Neural progenitor cell (in vitro differentiated cells): ENCODE results near the gene MASP2. TPM values are rescaled to one million over a fixed set of nuclear protein-coding genes. Genes with fewer than 3 reads are reported as not detected.
A peak's percentile ranks its signal among the peaks of the same experiment; 100 is the strongest.

ENCODE experiments used
- DNase-seq: peaks from one replicate; pipeline ENCODE4 v3.0.0-alpha.2; 2016; ENCODE audit warnings: low spot score
- H2AFZ ChIP-seq: fragments of 200-600 bp; sonication (generic); replicated peaks from 2 replicates; pipeline ENCODE4 v1.6.1; 2016; ENCODE audit warnings: antibody characterized with exemption
- H3F3A ChIP-seq: fragments of 200-600 bp; sonication (generic); 2 replicates; pipeline ENCODE4 v1.6.1; 2016; ENCODE audit warnings: antibody characterized with exemption, low read depth
- H3K27ac ChIP-seq: fragments of 200-600 bp; sonication (generic); 2 replicates; pipeline ENCODE4 v1.5.1; 2016; ENCODE audit warnings: mild to moderate bottlenecking
- H3K27me3 ChIP-seq: fragments of 200-600 bp; sonication (generic); 2 replicates; pipeline ENCODE4 v1.6.1; 2016; ENCODE audit warnings: mild to moderate bottlenecking, moderate library complexity
- H3K36me3 ChIP-seq: fragments of 200-600 bp; sonication (generic); 2 replicates; pipeline ENCODE4 v1.5.1; 2016
- H3K4me1 ChIP-seq: fragments of 200-600 bp; sonication (generic); 2 replicates; pipeline ENCODE4 v1.6.1; 2016; ENCODE audit warnings: mixed run types
- H3K4me2 ChIP-seq: fragments of 200-600 bp; sonication (generic); 2 replicates; pipeline ENCODE4 v1.6.1; 2016
- H3K4me3 ChIP-seq: fragments of 200-600 bp; sonication (generic); 2 replicates; pipeline ENCODE4 v1.5.1; 2016
- H3K79me2 ChIP-seq: fragments of 200-600 bp; sonication (generic); 2 replicates; pipeline ENCODE4 v1.6.1; 2016; ENCODE audit warnings: low read depth
- H3K9ac ChIP-seq: fragments of 200-600 bp; sonication (generic); 2 replicates; pipeline ENCODE4 v1.6.1; 2016
- H3K9me3 ChIP-seq: fragments of 200-600 bp; sonication (generic); 2 replicates; pipeline ENCODE4 v1.5.1; 2016; ENCODE audit warnings: low read depth
- H4K20me1 ChIP-seq: fragments of 200-600 bp; sonication (generic); 2 replicates; pipeline ENCODE4 v1.6.1; 2016; ENCODE audit warnings: low read depth
- H3K27ac Mint-ChIP-seq: 3 replicates; pipeline ENCODE4 v1.8.0; 2021; ENCODE audit warnings: mixed read lengths
- H3K27me3 Mint-ChIP-seq: 2 replicates; pipeline ENCODE4 v1.8.0; 2022; ENCODE audit warnings: low read depth, mild to moderate bottlenecking, inconsistent platforms, moderate library complexity, mixed read lengths; ENCODE audit not compliant: insufficient read depth
- H3K36me3 Mint-ChIP-seq: 3 replicates; pipeline ENCODE4 v1.8.0; 2021; ENCODE audit warnings: mixed read lengths
- H3K4me1 Mint-ChIP-seq: 3 replicates; pipeline ENCODE4 v1.8.0; 2021; ENCODE audit warnings: mixed read lengths
- H3K4me3 Mint-ChIP-seq: 3 replicates; pipeline ENCODE4 v1.8.0; 2021; ENCODE audit warnings: mild to moderate bottlenecking, moderate library complexity, mixed read lengths
- H3K9me3 Mint-ChIP-seq: 3 replicates; pipeline ENCODE4 v1.8.0; 2020; ENCODE audit warnings: mixed read lengths
- EZH2 ChIP-seq: fragments of 200-600 bp; sonication (generic); IDR thresholded peaks from 2 replicates; pipeline ENCODE4 v1.6.1; 2017; ENCODE audit warnings: antibody characterized with exemption, mild to moderate bottlenecking, moderate library complexity
- EZH2phosphoT487 ChIP-seq: fragments of 200-600 bp; sonication (generic); IDR thresholded peaks from 2 replicates; pipeline ENCODE4 v1.6.1; 2017; ENCODE audit warnings: antibody characterized with exemption
- total RNA-seq: library from RNA; depleted of rRNA; stranded (reverse); fragments of >200 nt; gene quantifications from 2 replicates; pipeline ENCODE4 v1.2.3, GENCODE V29; 2015; ENCODE audit warnings: low replicate concordance
- TF ChIP-seq, protein P1 (sequence below): fragments of 200-600 bp; sonication (generic); IDR thresholded peaks from 2 replicates; pipeline ENCODE4 v1.5.1; 2017; ENCODE audit warnings: antibody characterized with exemption, mild to moderate bottlenecking

The MASP2 gene
- total RNA-seq, 1 donor from 2014 or later = not detected

GRCh38 chr1:11054181-11054580, 7.1 kb upstream of the MASP2 start:
- H3K9me3 Mint-ChIP-seq = no peaks in the 10 kb centered on the region
- H3K4me1 Mint-ChIP-seq = peaks cover 24% of the 10 kb centered on the region
- no peak overlapping the region for H3K4me2 ChIP-seq
- H3F3A ChIP-seq = peaks cover 14% of the 10 kb centered on the region
- TF ChIP-seq, protein P1, sequence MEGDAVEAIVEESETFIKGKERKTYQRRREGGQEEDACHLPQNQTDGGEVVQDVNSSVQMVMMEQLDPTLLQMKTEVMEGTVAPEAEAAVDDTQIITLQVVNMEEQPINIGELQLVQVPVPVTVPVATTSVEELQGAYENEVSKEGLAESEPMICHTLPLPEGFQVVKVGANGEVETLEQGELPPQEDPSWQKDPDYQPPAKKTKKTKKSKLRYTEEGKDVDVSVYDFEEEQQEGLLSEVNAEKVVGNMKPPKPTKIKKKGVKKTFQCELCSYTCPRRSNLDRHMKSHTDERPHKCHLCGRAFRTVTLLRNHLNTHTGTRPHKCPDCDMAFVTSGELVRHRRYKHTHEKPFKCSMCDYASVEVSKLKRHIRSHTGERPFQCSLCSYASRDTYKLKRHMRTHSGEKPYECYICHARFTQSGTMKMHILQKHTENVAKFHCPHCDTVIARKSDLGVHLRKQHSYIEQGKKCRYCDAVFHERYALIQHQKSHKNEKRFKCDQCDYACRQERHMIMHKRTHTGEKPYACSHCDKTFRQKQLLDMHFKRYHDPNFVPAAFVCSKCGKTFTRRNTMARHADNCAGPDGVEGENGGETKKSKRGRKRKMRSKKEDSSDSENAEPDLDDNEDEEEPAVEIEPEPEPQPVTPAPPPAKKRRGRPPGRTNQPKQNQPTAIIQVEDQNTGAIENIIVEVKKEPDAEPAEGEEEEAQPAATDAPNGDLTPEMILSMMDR = no peak
- TF ChIP-seq EZH2phosphoT487 (no peak), EZH2 (no peak)
- H2AFZ ChIP-seq = no peak overlapping the region
- H3K9ac ChIP-seq = no peak overlapping the region
- H3K27me3 Mint-ChIP-seq = no peaks in the 10 kb centered on the region
- DNase-seq = no peak
- H3K4me3 Mint-ChIP-seq = no peak overlapping the region
- peaks cover 3% of the 10 kb centered on the region for H3K36me3 Mint-ChIP-seq
- no peak overlapping the region for H3K27ac ChIP-seq
- H3K79me2 ChIP-seq = peaks cover 16% of the 10 kb centered on the region
- peaks cover 41% of the 10 kb centered on the region for H4K20me1 ChIP-seq
- H3K9me3 ChIP-seq = no peaks in the 10 kb centered on the region
- no peaks in the 10 kb centered on the region for H3K36me3 ChIP-seq
- H3K4me3 ChIP-seq = no peak overlapping the region
- H3K4me1 ChIP-seq = peaks cover 22% of the 10 kb centered on the region
- H3K27me3 ChIP-seq = no peaks in the 10 kb centered on the region
- no peak overlapping the region for H3K27ac Mint-ChIP-seq

DNA sequence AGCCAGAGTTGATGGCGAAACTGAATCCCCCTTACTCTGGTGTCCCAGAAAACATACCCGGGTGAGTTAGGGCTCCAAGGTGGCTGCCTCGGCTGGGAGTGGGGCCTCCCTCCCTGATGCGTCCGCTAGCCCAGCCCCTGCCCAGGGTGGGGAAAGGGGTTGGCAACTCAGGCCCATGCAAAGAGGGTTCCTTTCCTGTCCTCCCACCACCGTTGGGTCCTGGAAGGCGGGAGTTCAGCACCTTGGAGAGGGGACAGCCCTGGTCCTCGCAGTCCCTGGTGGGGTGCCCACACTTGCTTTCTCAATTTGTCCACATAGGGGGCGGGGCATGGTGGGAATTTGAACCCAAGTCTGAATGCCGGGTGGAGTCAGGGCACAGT, 6.7 kb upstream of the MASP2 start:
- Histone ChIP-seq H3K4me2 (no peak overlapping the region), H3K4me1 (peaks cover 17% of the 10 kb centered on the region), H2AFZ (no peak overlapping the region), H3K27me3 (no peaks in the 10 kb centered on the region), H3F3A (peaks cover 14% of the 10 kb centered on the region), H3K9ac (no peak overlapping the region), H4K20me1 (peaks cover 36% of the 10 kb centered on the region), H3K79me2 (peaks cover 11% of the 10 kb centered on the region), H3K9me3 (no peaks in the 10 kb centered on the region), H3K36me3 (no peaks in the 10 kb centered on the region), H3K4me3 (no peak overlapping the region), H3K27ac (no peak overlapping the region)
- TF ChIP-seq EZH2phosphoT487 = no peak
- TF ChIP-seq, protein P1 = no peak
- no peak for TF ChIP-seq EZH2
- Mint-ChIP-seq H3K27ac (no peak overlapping the region), H3K4me1 (peaks cover 20% of the 10 kb centered on the region), H3K4me3 (no peak overlapping the region), H3K27me3 (no peaks in the 10 kb centered on the region), H3K9me3 (no peaks in the 10 kb centered on the region), H3K36me3 (peaks cover 3% of the 10 kb centered on the region)
- DNase-seq = peak; percentile 79

- Mint-ChIP-seq H3K27ac (no peak overlapping the region), H3K4me1 (peaks cover 18% of the 10 kb centered on the region), H3K27me3 (no peaks in the 10 kb centered on the region), H3K4me3 (no peak overlapping the region), H3K36me3 (peaks cover 3% of the 10 kb centered on the region), H3K9me3 (no peaks in the 10 kb centered on the region)
- H3K36me3 ChIP-seq = no peaks in the 10 kb centered on the region
- no peak overlapping the region for H3K4me2 ChIP-seq
- no peak overlapping the region for H3K9ac ChIP-seq
- H3K4me1 ChIP-seq = peaks cover 16% of the 10 kb centered on the region
- H3K27me3 ChIP-seq = no peaks in the 10 kb centered on the region
- H2AFZ ChIP-seq = no peak overlapping the region
- H4K20me1 ChIP-seq = peaks cover 30% of the 10 kb centered on the region
- no peak overlapping the region for H3K4me3 ChIP-seq
- no peak for TF ChIP-seq EZH2
- H3F3A ChIP-seq = peaks cover 14% of the 10 kb centered on the region
- no peak for DNase-seq
- no peak overlapping the region for H3K27ac ChIP-seq
- H3K79me2 ChIP-seq = peaks cover 6% of the 10 kb centered on the region
- H3K9me3 ChIP-seq = no peaks in the 10 kb centered on the region
Measured at GRCh38 chr1:11052839-11053757, 6.1 kb upstream of the MASP2 start.
